HG03159 (cell line): ENCODE measurements around the gene KDM4B.
"Not testable (repeated sequence)": the region's sequence is repeated elsewhere in the genome, so short reads cannot be mapped to it uniquely, and the experiment has no call there.

Experiments used
- ATAC-seq: cut with Tn5 transposase; IDR thresholded peaks from one replicate; pipeline ENCODE4 v1.9.1; 2021; ENCODE audit warnings: mild to moderate bottlenecking, moderate library complexity; ENCODE audit not compliant: unreplicated experiment

KDM4B gene

DNA sequence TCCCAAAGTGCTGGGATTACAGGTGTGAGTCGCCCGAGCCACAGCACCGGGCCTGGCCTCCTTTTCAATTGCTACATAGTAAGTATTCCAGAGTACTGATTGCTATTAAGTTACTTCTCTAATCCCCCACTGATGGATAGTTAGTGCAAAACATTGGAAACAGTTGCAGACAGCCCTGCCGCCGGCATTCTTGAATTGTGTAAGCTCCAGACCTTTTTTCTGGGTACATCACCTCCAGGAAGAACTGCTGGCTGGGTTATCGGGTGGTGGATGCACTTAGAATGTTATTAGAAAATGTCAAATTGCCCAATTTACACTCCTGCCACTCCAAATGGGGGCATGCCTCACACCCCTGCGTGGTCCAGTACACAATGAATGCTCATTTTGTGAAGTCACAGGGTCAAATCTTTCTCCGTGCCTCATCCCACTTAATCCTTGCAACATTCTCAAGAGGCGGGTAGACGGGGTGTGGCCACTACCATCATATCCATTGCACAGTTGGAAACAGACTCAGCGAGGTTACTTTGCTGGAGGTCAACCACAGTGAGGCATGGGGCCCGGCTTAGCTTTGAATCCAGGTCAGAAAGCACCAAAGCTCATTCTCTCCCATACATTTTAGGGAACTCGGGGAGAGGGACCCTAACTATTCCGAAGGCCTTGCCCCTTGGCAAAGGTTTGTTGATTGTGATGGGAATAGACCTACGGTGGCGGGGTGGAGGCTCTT is 1.0 kb upstream of the KDM4B start:
- no peak for ATAC-seq

DNA sequence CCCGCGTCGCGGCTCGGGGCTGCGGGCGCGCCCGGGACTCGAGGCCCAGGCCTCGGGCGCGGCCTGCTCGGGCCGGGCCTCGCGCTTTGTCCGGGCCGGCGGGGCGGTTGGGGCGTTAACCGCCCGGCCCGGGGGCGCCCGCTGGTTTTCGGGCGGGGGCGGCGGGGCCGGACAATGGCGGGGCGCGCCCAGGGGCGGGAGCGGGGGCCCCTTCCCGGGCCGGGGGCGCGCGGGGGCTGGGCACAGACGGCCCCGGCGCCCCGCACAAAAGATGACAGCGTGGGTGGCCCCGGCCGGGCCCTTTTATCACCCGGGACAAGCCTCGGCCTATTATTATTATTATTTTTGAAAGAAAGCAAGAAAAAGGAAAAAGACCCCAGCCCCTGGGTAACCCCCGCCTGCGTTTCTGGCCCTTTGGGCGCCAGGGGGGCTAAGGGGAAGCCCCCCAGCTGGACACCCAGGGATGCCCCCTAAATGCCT is 419 bp downstream of the KDM4B start:
- ATAC-seq: no peak

DNA sequence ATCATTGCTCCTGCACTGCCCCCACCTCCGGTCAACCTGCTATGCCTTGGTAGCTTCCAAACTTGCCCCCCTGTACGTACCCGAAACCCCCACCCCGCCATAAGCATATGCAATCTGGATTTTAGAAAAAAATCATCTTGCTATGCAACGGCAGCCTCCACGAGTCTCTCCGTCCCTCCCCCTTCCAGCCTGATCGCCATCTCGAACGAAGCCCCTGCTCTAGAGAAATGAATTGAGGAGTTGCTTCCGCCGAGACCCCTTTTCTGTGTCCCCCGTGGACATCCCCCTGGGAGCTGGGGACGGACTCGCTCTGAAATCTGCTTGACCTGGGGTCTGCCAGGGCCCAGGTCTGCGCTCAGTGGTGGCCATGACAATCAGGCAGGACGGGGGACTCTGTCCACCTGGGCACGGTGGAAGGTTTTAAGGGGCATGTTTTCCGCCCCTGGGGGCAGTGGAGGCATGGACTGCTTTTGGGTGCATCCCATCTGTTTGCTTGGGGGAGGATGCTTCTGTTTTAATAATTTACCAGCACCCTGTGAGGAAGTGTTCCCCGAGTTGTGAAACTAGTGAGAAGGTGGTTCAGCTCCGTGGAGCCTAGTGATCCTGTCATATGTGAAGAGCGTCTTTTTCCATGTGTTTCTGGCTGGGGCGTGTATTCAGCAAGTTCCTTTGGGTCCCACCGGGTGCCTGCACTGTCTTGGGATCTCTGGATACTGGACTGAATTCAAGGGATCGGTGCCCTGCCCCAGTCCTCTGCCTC is 1.0 kb downstream of the KDM4B start:
- ATAC-seq: no peak

- no peak for ATAC-seq
These were observed 1.9 kb downstream of the KDM4B start for GRCh38 chr19:4970558-4971423.

DNA sequence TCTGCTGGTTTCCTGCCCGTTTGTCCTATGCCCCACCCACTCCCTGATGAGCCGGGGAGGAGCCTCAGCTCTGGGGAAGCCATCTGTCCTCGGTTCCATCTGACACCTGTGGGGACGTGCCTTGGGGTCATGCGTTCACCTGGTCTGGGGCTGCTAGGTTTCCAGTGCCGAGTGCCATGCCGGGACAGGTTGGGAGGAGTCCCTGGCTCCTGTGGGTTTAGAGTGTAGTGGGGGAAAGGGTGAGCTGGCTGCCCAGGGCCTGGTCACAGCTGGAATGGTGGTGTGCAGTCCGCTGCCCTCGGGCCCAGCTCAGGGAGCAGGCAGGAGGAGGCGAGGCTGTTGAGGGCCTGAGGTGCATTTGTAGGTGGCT is 2.5 kb downstream of the KDM4B start:
- ATAC-seq: no peak

- no peak for ATAC-seq
These were observed 3.0 kb downstream of the KDM4B start for GRCh38 chr19:4971816-4972495.

DNA sequence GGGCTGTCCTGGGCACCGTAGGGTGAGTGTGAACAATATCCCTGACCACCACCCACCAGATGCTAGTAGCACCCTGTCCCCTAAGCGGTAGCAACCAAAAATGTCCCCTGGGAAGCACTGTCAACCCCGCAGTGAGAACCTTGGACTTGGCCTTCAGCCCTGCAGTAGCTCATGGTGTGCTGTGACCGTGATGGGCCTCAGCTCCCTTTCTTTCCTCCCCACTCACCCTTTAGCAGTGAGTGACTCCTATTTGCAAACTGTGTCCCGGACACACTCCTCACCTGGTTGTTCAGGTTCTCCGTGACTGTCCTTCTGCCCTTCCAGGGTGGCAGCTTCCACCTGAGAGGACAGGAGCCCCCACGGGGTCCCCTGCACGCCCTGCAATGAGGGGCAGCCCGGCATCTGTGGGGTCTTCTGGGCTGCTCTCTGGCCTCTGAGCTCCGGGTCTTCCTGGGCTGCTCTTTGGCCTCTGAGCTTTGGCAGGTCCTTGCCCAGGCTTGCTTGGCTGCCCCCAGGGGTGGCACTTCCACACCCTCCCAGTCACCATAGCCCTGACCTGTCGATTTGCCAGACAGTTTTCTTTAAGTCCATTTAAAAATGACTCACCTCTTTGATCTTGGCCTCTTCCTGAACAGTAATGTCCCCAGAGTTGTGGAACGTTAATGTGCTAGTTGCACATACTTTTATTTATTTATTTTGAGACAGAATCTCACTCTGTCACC is 3.8 kb downstream of the KDM4B start:
- no peak for ATAC-seq

- ATAC-seq: no peak
These were observed 6.1 kb downstream of the KDM4B start for GRCh38 chr19:4974880-4975469.

DNA sequence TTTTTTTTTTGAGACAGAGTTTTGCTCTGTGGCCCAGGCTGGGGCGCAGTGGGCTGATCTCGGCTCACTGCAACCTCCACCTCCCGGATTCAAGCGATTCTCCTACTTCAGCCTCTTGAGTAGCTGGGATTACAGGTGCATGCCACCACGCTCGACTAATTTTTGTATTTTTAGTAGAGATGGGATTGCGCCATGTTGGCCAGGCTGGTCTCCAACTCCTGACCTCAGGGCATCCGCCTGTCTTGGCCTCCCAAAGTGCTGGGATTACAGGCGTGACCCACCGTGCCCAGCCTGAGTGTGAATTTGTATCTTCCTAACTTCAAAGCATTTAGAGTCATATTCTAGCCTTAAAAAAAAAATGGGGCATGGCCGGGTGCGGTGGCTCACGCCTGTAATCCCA is 6.7 kb downstream of the KDM4B start:
- ATAC-seq: not testable (repeated sequence)

- ATAC-seq: no peak
These were observed 7.7 kb downstream of the KDM4B start for GRCh38 chr19:4976401-4977298.

- ATAC-seq: no peak
These were observed 8.6 kb downstream of the KDM4B start for GRCh38 chr19:4977299-4978174.

DNA sequence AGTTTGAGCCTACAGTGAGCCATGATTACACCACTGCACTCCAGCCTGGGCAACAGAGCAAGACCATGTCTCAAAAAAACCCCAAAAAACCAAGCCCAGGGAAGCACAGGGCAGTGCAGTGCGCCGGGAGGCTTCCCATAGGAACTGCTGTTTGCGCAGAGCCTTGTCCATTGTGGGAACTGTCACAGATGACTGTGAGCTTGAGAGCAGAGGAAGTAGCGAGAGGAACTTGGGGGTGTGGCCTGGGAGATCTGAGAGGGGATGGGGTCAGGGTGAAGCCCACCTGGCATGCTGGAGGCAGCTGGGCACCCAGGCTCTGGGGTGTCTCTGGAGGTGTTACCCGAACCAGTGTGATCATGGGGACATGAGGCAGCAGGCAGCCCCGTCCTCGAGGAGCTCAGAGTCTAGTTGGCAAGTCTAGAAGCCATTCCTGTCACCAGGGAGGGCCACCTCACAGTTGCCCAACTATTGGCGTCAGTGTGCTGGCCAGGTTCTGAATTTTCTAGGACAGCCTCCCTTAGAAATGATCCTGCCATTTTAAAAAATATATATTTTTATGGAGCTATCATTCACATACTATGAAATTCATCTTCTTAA is 10.4 kb downstream of the KDM4B start:
- no peak for ATAC-seq

DNA sequence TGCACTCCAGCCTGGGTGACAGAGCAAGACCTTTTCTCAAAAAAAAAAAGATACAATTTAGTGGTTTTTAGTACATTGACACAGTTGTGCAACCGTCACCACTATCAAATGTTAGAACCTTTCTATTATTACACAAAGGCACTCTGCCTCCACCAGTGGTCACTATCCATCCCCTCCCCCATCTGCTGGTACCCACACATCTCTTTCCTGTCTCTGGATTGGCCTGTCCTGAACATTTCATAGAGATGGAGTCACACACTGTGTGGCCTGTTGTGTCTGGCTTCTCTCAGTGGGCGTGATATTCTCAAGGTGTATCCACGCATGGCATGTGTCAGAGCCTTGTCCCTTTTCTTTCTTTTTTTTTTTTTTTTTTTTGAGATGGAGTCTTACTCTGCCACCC is 11.2 kb downstream of the KDM4B start:
- no peak for ATAC-seq

- no peak for ATAC-seq
These were observed 12.1 kb downstream of the KDM4B start for GRCh38 chr19:4980838-4981680.

- ATAC-seq: no peak
These were observed 12.7 kb downstream of the KDM4B start for GRCh38 chr19:4981681-4981958.

DNA sequence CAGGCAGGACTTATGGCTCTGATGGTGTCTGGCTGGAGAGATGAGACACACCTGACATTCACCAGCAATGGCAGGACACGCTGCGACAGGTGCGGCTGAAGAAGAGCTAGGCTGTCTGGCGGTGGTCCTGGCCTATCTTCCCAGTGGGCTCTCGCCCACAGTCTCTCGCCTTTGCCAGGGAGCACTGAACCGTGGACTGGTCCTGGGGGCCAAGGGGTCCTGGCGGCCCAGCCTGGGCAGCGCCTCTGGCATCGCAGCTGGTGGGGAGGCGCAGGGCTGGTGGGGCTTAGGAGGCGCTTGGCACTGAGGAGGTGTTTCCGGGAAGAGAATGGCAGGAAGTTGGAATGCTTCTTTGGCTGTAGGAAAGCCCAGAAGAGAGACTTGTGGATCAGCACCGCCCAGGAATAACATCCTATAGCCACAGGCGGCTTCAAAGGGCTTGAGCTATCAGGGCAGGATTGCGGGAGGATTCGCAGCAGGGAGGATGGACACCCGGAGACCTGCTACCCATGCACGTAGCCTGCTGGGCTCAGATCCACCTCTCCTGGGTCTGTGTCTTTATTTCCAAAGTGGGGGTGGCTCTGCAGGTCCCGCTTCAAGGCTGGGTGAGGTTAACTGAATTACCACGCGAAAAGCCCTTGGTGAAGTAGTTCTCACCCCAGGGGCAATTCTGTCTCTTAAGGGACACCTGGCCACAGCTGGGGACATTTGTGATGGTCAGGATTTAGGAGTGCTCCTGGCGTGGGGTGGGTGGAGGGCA is 14.6 kb downstream of the KDM4B start:
- no peak for ATAC-seq
